VCaP (cell line): ENCODE results near the gene STAT5A.
"Not testable (repeated sequence)": the region's sequence is repeated elsewhere in the genome, so short reads cannot be mapped to it uniquely, and the experiment has no call there.

Experiments used
- H3K27ac ChIP-seq: fragments of 450-650 bp; 2 replicates; pipeline ENCODE4 v1.5.1; 2017
- CTCF ChIP-seq: fragments of 450-650 bp; conservative IDR thresholded peaks from 2 replicates; pipeline ENCODE4 v1.5.1; 2017; ENCODE audit warnings: mild to moderate bottlenecking, moderate library complexity

The STAT5A gene

DNA sequence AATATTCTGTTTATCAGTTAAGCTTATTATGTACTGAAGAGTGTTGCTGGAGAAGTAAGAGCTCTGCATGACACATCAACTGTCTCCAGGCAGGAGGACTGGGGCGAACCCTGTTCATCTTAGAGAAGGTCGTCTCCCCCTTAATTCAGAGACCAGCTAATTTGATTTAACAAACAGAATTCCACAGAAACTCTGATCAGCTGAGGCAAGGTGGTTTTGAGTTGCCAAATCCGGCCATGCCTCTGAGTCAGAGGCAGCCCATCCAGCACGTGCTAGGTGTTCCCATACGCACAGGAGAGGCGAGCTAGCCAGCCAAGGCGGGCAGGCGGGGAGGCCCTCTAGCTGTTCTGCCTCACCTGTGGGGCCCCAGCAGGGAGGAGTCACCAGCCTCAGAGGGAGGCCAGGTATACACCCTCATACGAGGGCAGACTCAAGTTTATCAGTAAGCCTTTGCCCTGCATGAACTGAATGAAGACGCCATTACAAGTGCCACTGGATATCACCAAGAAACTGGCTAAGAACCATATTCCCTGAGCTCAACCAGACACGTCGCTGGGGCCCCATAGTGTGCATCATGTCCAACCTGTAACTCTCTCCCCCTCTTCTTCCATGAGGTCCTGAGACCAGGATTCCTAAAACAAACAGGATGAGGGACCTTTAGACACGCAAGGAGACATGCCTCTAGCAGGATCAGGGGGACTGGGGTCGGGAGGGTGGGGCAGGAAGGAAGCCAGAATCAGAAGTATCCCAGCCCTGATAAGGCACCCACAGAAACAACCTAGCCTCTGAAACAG, 25.7 kb downstream of the STAT5A start:
- H3K27ac ChIP-seq: no peak overlapping the region
- no peak for TF ChIP-seq CTCF

DNA sequence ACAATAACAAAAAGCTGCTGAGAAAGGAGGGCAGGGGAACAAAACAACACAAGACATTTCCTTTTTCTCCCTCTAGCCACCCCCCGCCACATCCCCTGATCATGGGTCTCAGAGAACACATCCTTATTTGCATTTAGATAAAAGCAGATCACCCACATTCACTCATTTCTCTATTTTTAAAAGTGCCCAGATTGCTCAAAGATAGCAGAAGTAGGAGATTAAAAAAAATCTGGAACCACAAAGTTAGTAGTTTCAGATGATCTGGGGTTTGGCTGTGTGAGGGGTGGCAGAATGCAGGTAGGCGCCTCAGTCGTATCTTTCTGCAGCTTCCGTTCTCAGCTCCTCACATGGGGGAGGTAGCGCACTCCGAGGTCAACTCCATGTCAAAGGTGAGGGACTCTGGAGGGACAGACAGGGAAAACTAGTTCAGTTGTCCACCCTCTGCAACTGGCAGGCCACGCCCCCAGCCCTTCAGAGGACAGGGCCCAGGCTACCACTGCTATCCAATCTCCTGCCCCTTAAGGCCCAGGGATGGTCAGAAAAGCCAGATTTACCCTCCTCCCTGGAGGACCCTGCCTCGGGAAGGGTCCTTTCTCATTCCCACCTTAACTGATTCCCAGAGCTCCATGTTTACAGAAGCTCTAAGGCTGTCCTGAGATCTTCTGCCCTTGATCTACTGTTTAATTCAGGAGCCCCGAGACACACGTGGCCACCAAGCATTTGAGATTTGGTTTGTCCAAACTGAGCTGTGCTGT, 27.3 kb downstream of the STAT5A start:
- H3K27ac ChIP-seq: no peak overlapping the region
- no peak for TF ChIP-seq CTCF

DNA sequence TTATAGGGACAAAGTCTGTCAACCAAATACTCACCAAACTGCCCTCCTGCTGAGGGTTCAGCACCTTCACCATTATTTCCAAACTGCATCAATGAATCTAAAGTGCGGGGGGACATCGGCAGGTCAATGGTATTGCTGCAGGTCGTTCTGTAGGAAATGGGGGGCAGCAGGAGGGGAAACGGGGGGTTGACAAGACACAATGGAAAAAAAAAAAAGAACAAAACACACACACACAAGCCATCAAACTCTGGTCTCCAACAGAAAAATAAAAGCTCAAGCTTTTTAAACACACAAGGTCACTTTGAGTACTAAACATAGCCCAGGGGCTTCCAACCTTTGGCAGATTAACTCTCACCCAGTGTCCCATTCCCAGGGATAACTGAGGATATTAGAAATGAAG, 28.5 kb downstream of the STAT5A start:
- H3K27ac ChIP-seq: no peak overlapping the region
- no peak for TF ChIP-seq CTCF

- H3K27ac ChIP-seq: no peak overlapping the region
- TF ChIP-seq CTCF: no peak
Observed at GRCh38 chr17:42317266-42317845, 29.1 kb downstream of the STAT5A start.

DNA sequence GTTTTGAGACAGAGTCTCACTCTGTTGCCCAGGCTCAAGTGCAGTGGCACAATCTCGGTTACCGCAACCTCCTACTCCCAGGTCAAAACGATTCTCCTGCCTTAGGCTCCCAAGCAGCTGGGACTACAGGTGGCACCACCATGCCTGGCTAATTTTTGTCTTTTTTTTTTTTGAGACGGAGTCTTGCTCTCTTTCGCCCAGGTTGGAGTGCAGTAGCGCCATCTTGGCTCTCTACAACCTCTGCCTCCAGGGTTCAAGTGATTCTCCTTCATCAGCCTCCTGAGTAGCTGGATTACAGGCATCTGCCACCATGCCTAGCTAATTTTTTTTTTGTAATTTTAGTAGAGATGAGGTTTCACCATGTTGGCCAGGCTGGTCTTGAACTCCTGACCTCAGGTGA, 29.7 kb downstream of the STAT5A start:
- H3K27ac ChIP-seq: not testable (repeated sequence)

- TF ChIP-seq CTCF: no peak
Observed at GRCh38 chr17:42321555-42321954, 33.3 kb downstream of the STAT5A start.

DNA sequence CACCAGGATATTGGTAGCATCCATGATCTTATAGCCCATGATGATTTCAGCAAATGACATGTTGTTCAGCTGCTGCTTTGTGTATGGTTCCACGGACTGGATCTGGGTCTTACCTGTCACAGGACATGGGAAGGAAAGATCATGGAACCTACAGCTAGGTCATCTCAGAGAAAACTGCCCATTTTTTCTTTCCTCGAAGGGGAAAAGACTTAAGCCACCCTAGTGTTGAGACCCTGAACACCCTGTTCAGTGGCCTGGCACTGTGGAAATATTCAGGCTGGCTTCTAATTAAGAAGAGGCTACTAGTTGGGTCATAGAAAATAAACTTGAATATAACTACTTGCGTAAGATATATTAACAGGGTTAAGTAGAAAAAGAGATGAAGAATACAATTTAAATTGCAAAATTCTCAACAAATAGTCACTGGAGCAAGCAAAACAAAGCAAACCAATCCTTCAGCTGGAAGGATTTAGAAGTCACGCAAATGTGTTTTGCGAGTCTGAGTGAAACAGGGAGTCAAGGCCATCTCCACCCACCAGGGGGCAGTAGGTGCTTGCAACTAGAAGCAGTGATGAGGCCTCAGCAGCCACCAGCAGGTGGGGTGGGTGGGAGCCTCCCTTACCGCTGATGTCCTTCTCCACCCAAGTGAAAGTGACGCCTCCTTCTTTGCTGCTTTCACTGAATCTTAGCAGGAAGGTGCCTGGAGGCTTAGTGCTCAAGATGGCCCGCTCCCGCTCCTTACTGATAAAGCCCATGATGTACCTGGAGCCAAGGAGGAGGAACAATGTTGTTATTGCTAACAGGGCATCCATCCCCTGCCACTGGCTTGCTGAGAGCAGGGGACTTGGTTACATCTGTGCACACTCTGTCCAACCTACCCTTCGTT, 34.3 kb downstream of the STAT5A start:
- H3K27ac ChIP-seq: no peak overlapping the region
- peak; percentile 92 for TF ChIP-seq CTCF

More at GRCh38 chr17:42321555-42321954, 33.3 kb downstream of the STAT5A start:
- H3K27ac ChIP-seq: no peak overlapping the region
